Measurements from ENCODE around the gene MYLK.

The MYLK gene

GRCh38 chr3:123634149-123635051 is 249.7 kb downstream of the MYLK start:
- no peaks in the 10 kb centered on the region for H3K9me3 ChIP-seq (ENCODE audit: control insufficient read depth, insufficient read depth, low read depth, low read length)
- H3K4me1 ChIP-seq (ENCODE audit: control insufficient read depth, insufficient read depth, low read length) = peaks cover 46% of the 10 kb centered on the region
- no peak overlapping the region for H3K27ac ChIP-seq (ENCODE audit: low read depth, low read length)
- H3K4me3 ChIP-seq (ENCODE audit: low read depth, low read length) = no peak overlapping the region
- H3K36me3 ChIP-seq (ENCODE audit: control insufficient read depth, insufficient read depth, low read length) = no peaks in the 10 kb centered on the region
- no peaks in the 10 kb centered on the region for H3K27me3 ChIP-seq (ENCODE audit: control insufficient read depth, insufficient read depth, low read length)
- no peak overlapping the region for H3K9ac ChIP-seq (ENCODE audit: low read length)

- no peaks in the 10 kb centered on the region for H3K27me3 ChIP-seq (ENCODE audit: control insufficient read depth, insufficient read depth, low read length)
- no peak overlapping the region for H3K9ac ChIP-seq (ENCODE audit: low read length)
- no peak overlapping the region for H3K4me3 ChIP-seq (ENCODE audit: low read depth, low read length)
- peaks cover 46% of the 10 kb centered on the region for H3K4me1 ChIP-seq (ENCODE audit: control insufficient read depth, insufficient read depth, low read length)
- no peak overlapping the region for H3K27ac ChIP-seq (ENCODE audit: low read depth, low read length)
- no peaks in the 10 kb centered on the region for H3K36me3 ChIP-seq (ENCODE audit: control insufficient read depth, insufficient read depth, low read length)
- H3K9me3 ChIP-seq (ENCODE audit: control insufficient read depth, insufficient read depth, low read depth, low read length) = no peaks in the 10 kb centered on the region
Measured at GRCh38 chr3:123633530-123633929, 250.6 kb downstream of the MYLK start.

GRCh38 chr3:123632161-123632655 is 251.9 kb downstream of the MYLK start:
- no peaks in the 10 kb centered on the region for H3K36me3 ChIP-seq (ENCODE audit: control insufficient read depth, insufficient read depth, low read length)
- H3K27ac ChIP-seq (ENCODE audit: low read depth, low read length) = no peak overlapping the region
- no peak overlapping the region for H3K4me3 ChIP-seq (ENCODE audit: low read depth, low read length)

GRCh38 chr3:123629747-123630047 is 254.4 kb downstream of the MYLK start:
- H3K36me3 ChIP-seq (ENCODE audit: control insufficient read depth, insufficient read depth, low read length) = no peaks in the 10 kb centered on the region
- H3K9ac ChIP-seq (ENCODE audit: low read length) = no peak overlapping the region
- H3K9me3 ChIP-seq (ENCODE audit: control insufficient read depth, insufficient read depth, low read depth, low read length) = no peaks in the 10 kb centered on the region
- H3K4me1 ChIP-seq (ENCODE audit: control insufficient read depth, insufficient read depth, low read length) = peaks cover 15% of the 10 kb centered on the region
- no peaks in the 10 kb centered on the region for H3K27me3 ChIP-seq (ENCODE audit: control insufficient read depth, insufficient read depth, low read length)
- H3K4me3 ChIP-seq (ENCODE audit: low read depth, low read length) = no peak overlapping the region
- no peak overlapping the region for H3K27ac ChIP-seq (ENCODE audit: low read depth, low read length)

More at GRCh38 chr3:123632161-123632655, 251.9 kb downstream of the MYLK start:
- Histone ChIP-seq H3K4me1 (ENCODE audit: control insufficient read depth, insufficient read depth, low read length) (peaks cover 40% of the 10 kb centered on the region), H3K9me3 (ENCODE audit: control insufficient read depth, insufficient read depth, low read depth, low read length) (no peaks in the 10 kb centered on the region), H3K9ac (ENCODE audit: low read length) (no peak overlapping the region), H3K27me3 (ENCODE audit: control insufficient read depth, insufficient read depth, low read length) (no peaks in the 10 kb centered on the region)

- H3K27me3 ChIP-seq (ENCODE audit: control insufficient read depth, insufficient read depth, low read length) = no peaks in the 10 kb centered on the region
- H3K36me3 ChIP-seq (ENCODE audit: control insufficient read depth, insufficient read depth, low read length) = no peaks in the 10 kb centered on the region
- peaks cover 10% of the 10 kb centered on the region for H3K4me1 ChIP-seq (ENCODE audit: control insufficient read depth, insufficient read depth, low read length)
- no peak overlapping the region for H3K9ac ChIP-seq (ENCODE audit: low read length)
- H3K4me3 ChIP-seq (ENCODE audit: low read depth, low read length) = no peak overlapping the region
- H3K27ac ChIP-seq (ENCODE audit: low read depth, low read length) = no peak overlapping the region
- H3K9me3 ChIP-seq (ENCODE audit: control insufficient read depth, insufficient read depth, low read depth, low read length) = no peaks in the 10 kb centered on the region
Measured at GRCh38 chr3:123628996-123629746, 255.0 kb downstream of the MYLK start.

GRCh38 chr3:123627673-123628670 is 256.2 kb downstream of the MYLK start:
- Histone ChIP-seq H3K27me3 (ENCODE audit: control insufficient read depth, insufficient read depth, low read length) (no peaks in the 10 kb centered on the region), H3K4me1 (ENCODE audit: control insufficient read depth, insufficient read depth, low read length) (peaks cover 8% of the 10 kb centered on the region), H3K9ac (ENCODE audit: low read length) (no peak overlapping the region), H3K36me3 (ENCODE audit: control insufficient read depth, insufficient read depth, low read length) (no peaks in the 10 kb centered on the region), H3K4me3 (ENCODE audit: low read depth, low read length) (no peak overlapping the region), H3K27ac (ENCODE audit: low read depth, low read length) (no peak overlapping the region), H3K9me3 (ENCODE audit: control insufficient read depth, insufficient read depth, low read depth, low read length) (no peaks in the 10 kb centered on the region)

GRCh38 chr3:123626881-123627280 is 257.3 kb downstream of the MYLK start:
- H3K27me3 ChIP-seq (ENCODE audit: control insufficient read depth, insufficient read depth, low read length) = no peaks in the 10 kb centered on the region
- no peaks in the 10 kb centered on the region for H3K9me3 ChIP-seq (ENCODE audit: control insufficient read depth, insufficient read depth, low read depth, low read length)
- H3K27ac ChIP-seq (ENCODE audit: low read depth, low read length) = no peak overlapping the region
- no peak overlapping the region for H3K9ac ChIP-seq (ENCODE audit: low read length)
- no peaks in the 10 kb centered on the region for H3K4me1 ChIP-seq (ENCODE audit: control insufficient read depth, insufficient read depth, low read length)
- H3K36me3 ChIP-seq (ENCODE audit: control insufficient read depth, insufficient read depth, low read length) = no peaks in the 10 kb centered on the region
- no peak overlapping the region for H3K4me3 ChIP-seq (ENCODE audit: low read depth, low read length)

GRCh38 chr3:123624302-123624701 is 259.8 kb downstream of the MYLK start:
- H3K27ac ChIP-seq (ENCODE audit: low read depth, low read length) = no peak overlapping the region
- H3K9me3 ChIP-seq (ENCODE audit: control insufficient read depth, insufficient read depth, low read depth, low read length) = no peaks in the 10 kb centered on the region
- H3K36me3 ChIP-seq (ENCODE audit: control insufficient read depth, insufficient read depth, low read length) = no peaks in the 10 kb centered on the region
- peaks cover 7% of the 10 kb centered on the region for H3K4me1 ChIP-seq (ENCODE audit: control insufficient read depth, insufficient read depth, low read length)
- H3K4me3 ChIP-seq (ENCODE audit: low read depth, low read length) = no peak overlapping the region
- H3K27me3 ChIP-seq (ENCODE audit: control insufficient read depth, insufficient read depth, low read length) = no peaks in the 10 kb centered on the region
- H3K9ac ChIP-seq (ENCODE audit: low read length) = no peak overlapping the region

- Histone ChIP-seq H3K4me1 (ENCODE audit: control insufficient read depth, insufficient read depth, low read length) (peaks cover 7% of the 10 kb centered on the region), H3K27me3 (ENCODE audit: control insufficient read depth, insufficient read depth, low read length) (no peaks in the 10 kb centered on the region), H3K27ac (ENCODE audit: low read depth, low read length) (no peak overlapping the region), H3K36me3 (ENCODE audit: control insufficient read depth, insufficient read depth, low read length) (no peaks in the 10 kb centered on the region), H3K4me3 (ENCODE audit: low read depth, low read length) (no peak overlapping the region), H3K9me3 (ENCODE audit: control insufficient read depth, insufficient read depth, low read depth, low read length) (no peaks in the 10 kb centered on the region), H3K9ac (ENCODE audit: low read length) (no peak overlapping the region)
Measured at GRCh38 chr3:123623346-123623880, 260.7 kb downstream of the MYLK start.

GRCh38 chr3:123622766-123623165 is 261.4 kb downstream of the MYLK start:
- no peaks in the 10 kb centered on the region for H3K9me3 ChIP-seq (ENCODE audit: control insufficient read depth, insufficient read depth, low read depth, low read length)
- no peak overlapping the region for H3K27ac ChIP-seq (ENCODE audit: low read depth, low read length)
- no peaks in the 10 kb centered on the region for H3K36me3 ChIP-seq (ENCODE audit: control insufficient read depth, insufficient read depth, low read length)
- H3K4me3 ChIP-seq (ENCODE audit: low read depth, low read length) = no peak overlapping the region
- peaks cover 7% of the 10 kb centered on the region for H3K4me1 ChIP-seq (ENCODE audit: control insufficient read depth, insufficient read depth, low read length)
- no peak overlapping the region for H3K9ac ChIP-seq (ENCODE audit: low read length)
- no peaks in the 10 kb centered on the region for H3K27me3 ChIP-seq (ENCODE audit: control insufficient read depth, insufficient read depth, low read length)
